Lower leg skin (tissue), 3 donors: ENCODE results near the gene EVL.

Source experiments
- CTCF ChIP-seq, 3 donors: fragments of 450-650 bp; IDR thresholded peaks; one replicate each; pipeline ENCODE4 v1.5.1; 2016; ENCODE audit warnings: antibody characterized with exemption in 3 of 3, mild to moderate bottlenecking in 3 of 3, moderate library complexity in 2 of 3
- POLR2A ChIP-seq, 2 donors: fragments of 450-650 bp; IDR thresholded peaks; one replicate each; pipeline ENCODE4 v1.6.1; 2016 to 2017; ENCODE audit warnings: antibody characterized with exemption in 2 of 2, mild to moderate bottlenecking in 1 of 2, moderate library complexity in 1 of 2

- TF ChIP-seq CTCF (IDR thresholded peaks at IDR 0.05), result no peak
- no peak for TF ChIP-seq POLR2A (IDR thresholded peaks at IDR 0.05)
Measured at GRCh38 chr14:100142073-100143040, 77.1 kb downstream of the EVL start.
